HepG2 (cell line): ENCODE measurements around the gene RAD54L2. TPM values are rescaled to one million over a fixed set of nuclear protein-coding genes. Genes with fewer than 3 reads are reported as not detected.

Experiments used
- CCDC6 ChIP-seq: sonication (generic); formaldehyde crosslinking; IDR thresholded peaks from 2 replicates; pipeline ENCODE4 v1.8.1; 2022; ENCODE audit warnings: mild to moderate bottlenecking, missing genetic modification reagents, moderate library complexity
- CENPX ChIP-seq: sonication (generic); formaldehyde crosslinking; IDR thresholded peaks from 2 replicates; pipeline ENCODE4 v1.9.0; 2021; ENCODE audit warnings: mild to moderate bottlenecking, missing genetic modification reagents, moderate library complexity
- DR1 ChIP-seq: sonication (generic); formaldehyde crosslinking; IDR thresholded peaks from 2 replicates; pipeline ENCODE4 v1.8.0; 2021; ENCODE audit warnings: mild to moderate bottlenecking, missing genetic modification reagents, inconsistent platforms
- ETV6 ChIP-seq: sonication (generic); formaldehyde crosslinking; conservative IDR thresholded peaks from 2 replicates; pipeline ENCODE4 v1.4.0; 2020; ENCODE audit warnings: missing genetic modification reagents
- FOXJ3 ChIP-seq: sonication (generic); formaldehyde crosslinking; IDR thresholded peaks from 2 replicates; pipeline ENCODE4 v1.4.0; 2020; ENCODE audit warnings: missing genetic modification reagents, mild to moderate bottlenecking, borderline replicate concordance
- HOXD1 ChIP-seq: sonication (generic); formaldehyde crosslinking; IDR thresholded peaks from 2 replicates; pipeline ENCODE4 v1.5.0; 2020; ENCODE audit warnings: missing genetic modification reagents
- IRF2 ChIP-seq: IDR thresholded peaks from 2 replicates; pipeline ENCODE4 v1.6.1; 2018; ENCODE audit warnings: missing genetic modification reagents, missing compliant biosample characterization
- MAFF ChIP-seq: IDR thresholded peaks from 2 replicates; pipeline ENCODE4 v1.6.1; 2011; ENCODE audit warnings: low read depth, low read length, improper control_type of control experiment
- MIER3 ChIP-seq: IDR thresholded peaks from 2 replicates; pipeline ENCODE4 v1.6.1; 2016; ENCODE audit warnings: missing compliant biosample characterization, borderline replicate concordance
- MXD4 ChIP-seq: IDR thresholded peaks from 2 replicates; pipeline ENCODE4 v1.6.1; 2016; ENCODE audit warnings: mild to moderate bottlenecking, missing biosample characterization, missing genetic modification reagents
- NCOA1 ChIP-seq: sonication (generic); formaldehyde crosslinking; IDR thresholded peaks from 2 replicates; pipeline ENCODE4 v1.9.0; 2021; ENCODE audit warnings: missing genetic modification reagents
- NFKB2 ChIP-seq: sonication (generic); formaldehyde crosslinking; IDR thresholded peaks from 2 replicates; pipeline ENCODE4 v1.4.0; 2020; ENCODE audit warnings: missing genetic modification reagents, borderline replicate concordance
- PHF8 ChIP-seq: sonication (generic); formaldehyde crosslinking; IDR thresholded peaks from 2 replicates; pipeline ENCODE4 v1.5.0; 2020; ENCODE audit warnings: missing genetic modification reagents
- PPARG ChIP-seq: conservative IDR thresholded peaks from 2 replicates; pipeline ENCODE4 v1.6.1; 2016; ENCODE audit warnings: missing biosample characterization, missing genetic modification reagents
- RFXAP ChIP-seq: sonication (generic); formaldehyde crosslinking; IDR thresholded peaks from 2 replicates; pipeline ENCODE4 v1.4.0; 2020; ENCODE audit warnings: missing genetic modification reagents, borderline replicate concordance
- SAFB2 ChIP-seq: sonication (generic); formaldehyde crosslinking; IDR thresholded peaks from 2 replicates; pipeline ENCODE4 v1.5.1; 2020; ENCODE audit warnings: missing genetic modification reagents, low read depth, mild to moderate bottlenecking, borderline replicate concordance
- SCMH1 ChIP-seq: sonication (generic); formaldehyde crosslinking; IDR thresholded peaks from 2 replicates; pipeline ENCODE4 v1.9.0; 2021; ENCODE audit warnings: missing genetic modification reagents, mild to moderate bottlenecking, borderline replicate concordance
- SKI ChIP-seq: fragments of 450-650 bp; IDR thresholded peaks from one replicate; pipeline ENCODE4 v1.6.1; 2018; ENCODE audit warnings: mild to moderate bottlenecking; ENCODE audit not compliant: partially characterized antibody
- TCF7L2 ChIP-seq: IDR thresholded peaks from 2 replicates; pipeline ENCODE4 v1.6.1; 2011; ENCODE audit warnings: mild to moderate bottlenecking, low read depth, low read length, moderate library complexity
- ZFP36L2 ChIP-seq: sonication (generic); formaldehyde crosslinking; IDR thresholded peaks from 2 replicates; pipeline ENCODE4 v1.4.0; 2020; ENCODE audit warnings: missing genetic modification reagents
- ZMYM4 ChIP-seq: sonication (generic); formaldehyde crosslinking; IDR thresholded peaks from 2 replicates; pipeline ENCODE4 v1.8.1; 2023; ENCODE audit warnings: mild to moderate bottlenecking, missing genetic modification reagents
- ZNF143 ChIP-seq: sonication (generic); formaldehyde crosslinking; IDR thresholded peaks from 2 replicates; pipeline ENCODE4 v1.4.0; 2020; ENCODE audit warnings: missing genetic modification reagents
- ZNF331 ChIP-seq: sonication (generic); formaldehyde crosslinking; IDR thresholded peaks from 2 replicates; pipeline ENCODE4 v1.4.0; 2020; ENCODE audit warnings: missing genetic modification reagents
- ZNF780A ChIP-seq: sonication (generic); formaldehyde crosslinking; IDR thresholded peaks from 2 replicates; pipeline ENCODE4 v1.8.0; 2022; ENCODE audit warnings: mild to moderate bottlenecking, missing genetic modification reagents, moderate library complexity
- polyA plus RNA-seq, 8 experiments: library from polyadenylated mRNA; depleted of rRNA in 3 of 8; stranded (reverse) in 7 of 8; unstranded in 1 of 8; fragments of >200 nt; fragmentation: Illumina TruSeq in 4 of 8; extraction: Trizol in 4 of 8; gene quantifications; 2 replicates each; pipeline versions ENCODE4 v1.2.1 to v1.2.3, GENCODE V29; 2011 to 2016; ENCODE audit warnings: low read depth in 4 of 8, missing spikeins in 1 of 8, mixed read lengths in 1 of 8; ENCODE audit not compliant: insufficient read depth in 1 of 8
- total RNA-seq, 5 experiments: library from RNA; depleted of rRNA; stranded (reverse); fragments of >200 nt; fragmentation: Illumina TruSeq; extraction: Trizol; gene quantifications; 2 replicates each; pipeline ENCODE4 v1.2.3, GENCODE V29; 2016; ENCODE audit warnings: low read depth in 1 of 5
- TF ChIP-seq, protein P1 (sequence below): sonication (generic); formaldehyde crosslinking; IDR thresholded peaks from 2 replicates; pipeline ENCODE4 v1.8.1; 2023; ENCODE audit warnings: missing genetic modification reagents, inconsistent platforms, borderline replicate concordance
- TF ChIP-seq, protein P2 (sequence below): sonication (generic); formaldehyde crosslinking; IDR thresholded peaks from 2 replicates; pipeline ENCODE4 v1.4.0; 2020; ENCODE audit warnings: missing genetic modification reagents
- TF ChIP-seq, protein P3 (sequence below): sonication (generic); formaldehyde crosslinking; IDR thresholded peaks from 2 replicates; pipeline ENCODE4 v1.4.0; 2020; ENCODE audit warnings: missing genetic modification reagents, mild to moderate bottlenecking, borderline replicate concordance
- TF ChIP-seq, protein P4 (sequence below): sonication (generic); formaldehyde crosslinking; IDR thresholded peaks from 2 replicates; pipeline ENCODE4 v1.8.0; 2022; ENCODE audit warnings: mild to moderate bottlenecking, missing genetic modification reagents, moderate library complexity

RAD54L2 gene
- total and polyA plus RNA-seq, 2 of the 13 experiments (the other 11 are each of a cell fraction or from before 2014, with no cell fraction given), result 5.5 to 14.8 TPM

DNA sequence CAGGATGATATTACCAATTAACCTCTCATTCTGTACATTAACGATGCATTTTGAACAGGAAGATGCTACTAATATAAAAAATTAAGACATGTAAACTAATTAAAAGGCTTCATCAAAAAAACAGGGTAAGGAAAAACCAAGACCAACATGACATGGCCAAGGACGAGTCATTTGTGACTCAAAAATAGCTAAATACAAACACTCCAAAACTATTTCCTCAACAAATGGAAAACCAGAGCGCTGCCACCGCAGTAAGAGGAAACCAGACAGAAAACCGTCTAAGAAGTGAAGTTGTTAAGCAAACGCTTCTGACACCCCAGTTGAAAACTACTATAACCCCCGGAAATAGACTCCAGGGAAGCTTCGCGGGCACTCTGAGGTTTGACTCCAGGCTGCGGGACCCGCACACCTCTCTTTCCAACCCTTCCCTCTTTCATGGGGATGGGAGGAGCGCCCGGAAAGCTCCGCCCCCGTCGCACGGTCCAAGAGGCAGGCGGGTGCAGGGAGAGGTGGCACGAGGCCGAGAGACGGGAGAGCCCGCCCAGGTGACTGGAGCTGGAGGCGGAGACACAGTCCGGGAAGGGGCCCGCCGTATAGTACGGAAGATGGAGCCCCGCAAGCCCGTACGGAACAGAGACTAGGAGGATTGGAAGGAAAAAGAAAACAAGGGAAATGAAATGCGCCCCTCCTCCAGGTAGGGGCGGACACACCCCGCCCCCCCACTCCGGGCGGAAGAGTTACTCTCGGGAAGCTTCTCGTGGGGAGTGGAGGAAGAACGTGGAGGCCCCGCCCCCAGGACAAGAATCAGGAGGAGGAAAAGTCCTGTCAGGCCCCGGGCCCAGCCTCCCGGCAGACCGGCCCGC is 39.4 kb upstream of the RAD54L2 start (continued):
- TF ChIP-seq, protein P1, sequence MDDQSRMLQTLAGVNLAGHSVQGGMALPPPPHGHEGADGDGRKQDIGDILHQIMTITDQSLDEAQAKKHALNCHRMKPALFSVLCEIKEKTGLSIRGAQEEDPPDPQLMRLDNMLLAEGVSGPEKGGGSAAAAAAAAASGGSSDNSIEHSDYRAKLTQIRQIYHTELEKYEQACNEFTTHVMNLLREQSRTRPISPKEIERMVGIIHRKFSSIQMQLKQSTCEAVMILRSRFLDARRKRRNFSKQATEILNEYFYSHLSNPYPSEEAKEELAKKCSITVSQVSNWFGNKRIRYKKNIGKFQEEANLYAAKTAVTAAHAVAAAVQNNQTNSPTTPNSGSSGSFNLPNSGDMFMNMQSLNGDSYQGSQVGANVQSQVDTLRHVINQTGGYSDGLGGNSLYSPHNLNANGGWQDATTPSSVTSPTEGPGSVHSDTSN (CRISPR knock-in tag), result no peak
- TF ChIP-seq, protein P2, sequence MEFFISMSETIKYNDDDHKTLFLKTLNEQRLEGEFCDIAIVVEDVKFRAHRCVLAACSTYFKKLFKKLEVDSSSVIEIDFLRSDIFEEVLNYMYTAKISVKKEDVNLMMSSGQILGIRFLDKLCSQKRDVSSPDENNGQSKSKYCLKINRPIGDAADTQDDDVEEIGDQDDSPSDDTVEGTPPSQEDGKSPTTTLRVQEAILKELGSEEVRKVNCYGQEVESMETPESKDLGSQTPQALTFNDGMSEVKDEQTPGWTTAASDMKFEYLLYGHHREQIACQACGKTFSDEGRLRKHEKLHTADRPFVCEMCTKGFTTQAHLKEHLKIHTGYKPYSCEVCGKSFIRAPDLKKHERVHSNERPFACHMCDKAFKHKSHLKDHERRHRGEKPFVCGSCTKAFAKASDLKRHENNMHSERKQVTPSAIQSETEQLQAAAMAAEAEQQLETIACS (CRISPR knock-in tag), result no peak
- no peak for TF ChIP-seq ZNF780A (CRISPR knock-in tag)
- peak; percentile 45; the same call in 1 of the 2 replicates for TF ChIP-seq ZNF143 (CRISPR knock-in tag)
- 0 out of 2 replicates have a peak, but pooled peaks have one; percentile 17 for TF ChIP-seq MIER3 (CRISPR knock-in tag)
- no peak for TF ChIP-seq HOXD1 (CRISPR knock-in tag)
- no peak for TF ChIP-seq ZNF331 (CRISPR knock-in tag)
- peak; percentile 39; the same call in 1 of the 2 replicates for TF ChIP-seq IRF2 (CRISPR knock-in tag)
- no peak for TF ChIP-seq NCOA1 (CRISPR knock-in tag)
- no peak for TF ChIP-seq ETV6 (CRISPR knock-in tag)
- peak; percentile 59; the same call in 1 of the 2 replicates for TF ChIP-seq PHF8 (CRISPR knock-in tag)
- TF ChIP-seq TCF7L2, result no peak
- TF ChIP-seq SKI, result no peak
- TF ChIP-seq MAFF, result no peak
- no peak for TF ChIP-seq SAFB2 (CRISPR knock-in tag)
- TF ChIP-seq SCMH1 (CRISPR knock-in tag), result no peak
- no peak; the same call in 1 of the 2 replicates for TF ChIP-seq DR1 (CRISPR knock-in tag)
- TF ChIP-seq NFKB2 (CRISPR knock-in tag), result peak; percentile 81; the same call in 1 of the 2 replicates
- no peak for TF ChIP-seq ZFP36L2 (CRISPR knock-in tag)
- peak; percentile 63; the same call in 1 of the 2 replicates for TF ChIP-seq MXD4
- TF ChIP-seq CCDC6, result peak; percentile 8; the same call in 1 of the 2 replicates
- peak; percentile 11; the same call in 1 of the 2 replicates for TF ChIP-seq PPARG (CRISPR knock-in tag)
- no peak for TF ChIP-seq CENPX (CRISPR knock-in tag)
- no peak for TF ChIP-seq FOXJ3
- TF ChIP-seq, protein P3, sequence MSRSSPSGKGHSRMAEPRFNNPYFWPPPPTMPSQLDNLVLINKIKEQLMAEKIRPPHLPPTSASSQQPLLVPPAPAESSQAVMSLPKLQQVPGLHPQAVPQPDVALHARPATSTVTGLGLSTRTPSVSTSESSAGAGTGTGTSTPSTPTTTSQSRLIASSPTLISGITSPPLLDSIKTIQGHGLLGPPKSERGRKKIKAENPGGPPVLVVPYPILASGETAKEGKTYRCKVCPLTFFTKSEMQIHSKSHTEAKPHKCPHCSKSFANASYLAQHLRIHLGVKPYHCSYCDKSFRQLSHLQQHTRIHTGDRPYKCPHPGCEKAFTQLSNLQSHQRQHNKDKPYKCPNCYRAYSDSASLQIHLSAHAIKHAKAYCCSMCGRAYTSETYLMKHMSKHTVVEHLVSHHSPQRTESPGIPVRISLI (CRISPR knock-in tag), result no peak
- TF ChIP-seq, protein P4, sequence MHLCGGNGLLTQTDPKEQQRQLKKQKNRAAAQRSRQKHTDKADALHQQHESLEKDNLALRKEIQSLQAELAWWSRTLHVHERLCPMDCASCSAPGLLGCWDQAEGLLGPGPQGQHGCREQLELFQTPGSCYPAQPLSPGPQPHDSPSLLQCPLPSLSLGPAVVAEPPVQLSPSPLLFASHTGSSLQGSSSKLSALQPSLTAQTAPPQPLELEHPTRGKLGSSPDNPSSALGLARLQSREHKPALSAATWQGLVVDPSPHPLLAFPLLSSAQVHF, result peak; percentile 56; the same call in 1 of the 2 replicates
- no peak for TF ChIP-seq RFXAP
- no peak for TF ChIP-seq ZMYM4 (CRISPR knock-in tag)
